NT2/D1 (cell line): ENCODE measurements around the gene DDOST.

ENCODE experiments used
- DNase-seq: peaks from one replicate; pipeline ENCODE4 v3.0.0-alpha.2; 2011; ENCODE audit warnings: low read depth, low spot score
- H3K27me3 ChIP-seq: 2 replicates; pipeline ENCODE4 v1.6.0; 2011; ENCODE audit warnings: mild to moderate bottlenecking; ENCODE audit not compliant: insufficient read length, insufficient read depth
- H3K36me3 ChIP-seq: 2 replicates; pipeline ENCODE4 v1.6.1; 2011; ENCODE audit warnings: mild to moderate bottlenecking, low read length, mixed read lengths; ENCODE audit not compliant: insufficient read depth, insufficient read length
- H3K4me1 ChIP-seq: 2 replicates; pipeline ENCODE4 v1.5.1; 2011; ENCODE audit not compliant: insufficient read depth, insufficient read length
- H3K4me3 ChIP-seq: 2 replicates; pipeline ENCODE4 v1.5.1; 2011; ENCODE audit warnings: low read depth; ENCODE audit not compliant: insufficient read length
- H3K9ac ChIP-seq: 2 replicates; pipeline ENCODE4 v1.6.0; 2011; ENCODE audit warnings: low read depth; ENCODE audit not compliant: insufficient read length
- H3K9me3 ChIP-seq: 2 replicates; pipeline ENCODE4 v1.5.1; 2011; ENCODE audit warnings: mild to moderate bottlenecking, low read length; ENCODE audit not compliant: insufficient read depth
- SUZ12 ChIP-seq: IDR thresholded peaks from 2 replicates; pipeline ENCODE4 v1.6.1; 2011; ENCODE audit not compliant: insufficient read length, insufficient read depth; ENCODE audit errors: extremely low read depth
- YY1 ChIP-seq: IDR thresholded peaks from 2 replicates; pipeline ENCODE4 v1.6.1; 2011; ENCODE audit not compliant: insufficient read length, insufficient read depth
- ZNF274 ChIP-seq: IDR thresholded peaks from 2 replicates; pipeline ENCODE4 v1.6.1; 2011; ENCODE audit warnings: mild to moderate bottlenecking, low read depth, low read length

Gene DDOST

DNA sequence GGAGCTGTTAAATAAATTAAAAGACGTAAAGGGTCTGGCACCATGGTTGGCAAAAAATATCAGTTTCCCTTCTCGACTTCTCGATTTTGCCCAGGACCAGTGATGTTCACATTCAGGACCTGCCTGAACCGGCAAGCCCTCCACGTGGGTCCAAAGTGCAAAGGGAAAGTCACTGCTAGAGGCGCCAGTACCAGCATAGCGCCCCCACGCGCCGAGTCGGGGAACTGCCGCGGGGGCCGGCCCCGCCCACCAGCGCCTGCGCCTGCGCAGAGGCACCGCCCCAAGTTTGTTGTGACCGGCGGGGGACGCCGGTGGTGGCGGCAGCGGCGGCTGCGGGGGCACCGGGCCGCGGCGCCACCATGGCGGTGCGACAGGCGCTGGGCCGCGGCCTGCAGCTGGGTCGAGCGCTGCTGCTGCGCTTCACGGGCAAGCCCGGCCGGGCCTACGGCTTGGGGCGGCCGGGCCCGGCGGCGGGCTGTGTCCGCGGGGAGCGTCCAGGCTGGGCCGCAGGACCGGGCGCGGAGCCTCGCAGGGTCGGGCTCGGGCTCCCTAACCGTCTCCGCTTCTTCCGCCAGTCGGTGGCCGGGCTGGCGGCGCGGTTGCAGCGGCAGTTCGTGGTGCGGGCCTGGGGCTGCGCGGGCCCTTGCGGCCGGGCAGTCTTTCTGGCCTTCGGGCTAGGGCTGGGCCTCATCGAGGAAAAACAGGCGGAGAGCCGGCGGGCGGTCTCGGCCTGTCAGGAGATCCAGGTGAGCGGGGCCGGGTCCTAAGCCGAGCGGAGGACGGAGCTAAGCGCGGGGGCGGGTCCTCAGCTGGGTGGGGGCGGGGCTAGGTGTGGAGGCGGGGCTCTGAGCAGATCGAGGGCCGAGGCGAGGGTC, 27.7 kb downstream of the DDOST start, which contains the start of gene PINK1:
PINK1 (plus strand) TSS at position 269 of the 875 bp plus-strand sequence; CDS start at position 360, 91 bp downstream.
- Histone ChIP-seq H3K4me3 (peak within 1 kb of the TSS; percentile 67), H3K4me1 (peaks cover 5% of the 10 kb centered on the region), H3K27me3 (no peaks in the 10 kb centered on the region), H3K9ac (peak within 1 kb of the TSS; percentile 74), H3K9me3 (peaks cover 4% of the 10 kb centered on the region; the same call in 1 of the 2 replicates), H3K36me3 (peaks cover 13% of the 10 kb centered on the region)
- TF ChIP-seq ZNF274 = no peak
- TF ChIP-seq SUZ12 = no peak
- no peak for TF ChIP-seq YY1
- DNase-seq = no peak

DNA sequence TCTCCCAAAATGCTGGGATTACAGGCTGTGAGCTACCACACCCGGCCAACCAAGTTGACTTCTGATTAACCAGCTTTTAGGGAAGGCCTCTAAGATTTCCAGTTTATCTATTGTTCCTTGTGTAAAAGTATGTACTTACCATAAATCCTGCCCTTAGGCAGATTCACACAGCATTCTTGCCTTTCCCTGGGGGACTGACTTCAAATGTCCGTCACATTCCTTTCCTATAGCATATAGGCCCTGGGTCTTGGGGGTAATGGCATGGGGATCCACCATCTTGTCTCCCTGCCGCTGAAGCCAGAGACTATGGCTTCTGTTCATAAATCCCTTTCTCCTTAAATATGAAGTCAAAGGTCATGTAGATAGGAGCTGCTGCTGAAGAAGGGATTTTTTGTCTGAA, 28.8 kb downstream of the DDOST start:
- H3K4me3 ChIP-seq = no peak overlapping the region
- no peak overlapping the region for H3K9ac ChIP-seq
- DNase-seq = no peak
- no peaks in the 10 kb centered on the region for H3K27me3 ChIP-seq
- H3K36me3 ChIP-seq = peaks cover 4% of the 10 kb centered on the region
- TF ChIP-seq ZNF274 = no peak
- TF ChIP-seq YY1 = no peak
- no peak for TF ChIP-seq SUZ12
- peaks cover 14% of the 10 kb centered on the region for H3K9me3 ChIP-seq
- peaks cover 5% of the 10 kb centered on the region for H3K4me1 ChIP-seq

DNA sequence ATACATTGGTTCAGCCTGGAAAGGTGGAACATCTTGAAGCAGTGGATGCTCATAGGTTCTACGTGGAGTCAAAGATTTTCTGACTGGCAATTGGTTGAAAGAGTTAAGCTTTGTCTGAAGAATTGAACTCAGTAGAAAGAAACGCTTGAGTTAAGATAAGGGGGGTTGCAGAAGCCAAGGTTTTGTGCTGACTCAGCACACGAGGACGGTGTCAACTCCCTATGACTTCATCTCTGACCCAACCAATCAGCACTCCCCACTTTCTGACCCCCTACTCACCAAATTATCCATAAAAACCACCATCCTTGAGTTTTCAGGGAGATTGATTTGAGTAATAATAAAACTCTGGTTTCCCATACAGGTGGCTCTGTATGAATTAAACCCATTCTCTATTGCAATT, 30.4 kb downstream of the DDOST start:
- no peak for DNase-seq
- Histone ChIP-seq H3K4me3 (no peak overlapping the region), H3K27me3 (no peaks in the 10 kb centered on the region), H3K36me3 (no peaks in the 10 kb centered on the region), H3K9me3 (peaks cover 24% of the 10 kb centered on the region), H3K9ac (no peak overlapping the region), H3K4me1 (no peaks in the 10 kb centered on the region)
- TF ChIP-seq YY1 = no peak
- TF ChIP-seq ZNF274 = no peak
- TF ChIP-seq SUZ12 = no peak

DNA sequence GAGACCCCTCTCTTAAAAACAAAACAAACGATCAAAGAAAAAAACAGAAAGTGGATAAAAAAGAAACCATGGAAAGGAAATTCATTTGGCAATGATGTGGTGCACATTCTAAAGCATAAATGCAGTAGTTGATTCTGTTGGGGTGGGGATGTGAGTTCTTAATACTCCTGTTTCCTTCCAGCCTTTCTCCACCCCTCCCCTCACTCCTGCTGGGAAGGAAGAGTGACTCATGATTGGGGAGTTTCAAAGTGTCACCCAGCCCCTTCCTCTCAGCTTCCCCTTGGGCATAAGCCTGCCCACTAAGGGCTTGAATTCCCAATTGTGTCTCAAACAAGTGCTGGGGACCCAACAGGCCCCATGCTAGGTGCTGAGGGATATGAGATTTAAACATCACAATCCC, 34.6 kb downstream of the DDOST start:
- Histone ChIP-seq H3K9ac (no peak overlapping the region), H3K9me3 (peaks cover 24% of the 10 kb centered on the region), H3K4me3 (no peak overlapping the region), H3K4me1 (no peaks in the 10 kb centered on the region), H3K27me3 (no peaks in the 10 kb centered on the region), H3K36me3 (no peaks in the 10 kb centered on the region)
- TF ChIP-seq SUZ12 = no peak
- TF ChIP-seq ZNF274 = no peak
- no peak for TF ChIP-seq YY1
- DNase-seq = no peak

GRCh38 chr1:20626098-20626427, 35.1 kb downstream of the DDOST start:
- peaks cover 24% of the 10 kb centered on the region for H3K9me3 ChIP-seq
- H3K27me3 ChIP-seq = no peaks in the 10 kb centered on the region
- H3K36me3 ChIP-seq = no peaks in the 10 kb centered on the region
- no peak for TF ChIP-seq ZNF274
- no peak for TF ChIP-seq YY1
- no peak for TF ChIP-seq SUZ12
- no peaks in the 10 kb centered on the region for H3K4me1 ChIP-seq
- no peak overlapping the region for H3K9ac ChIP-seq
- H3K4me3 ChIP-seq = no peak overlapping the region
- DNase-seq = no peak

- no peak overlapping the region for H3K9ac ChIP-seq
- H3K27me3 ChIP-seq = no peaks in the 10 kb centered on the region
- no peaks in the 10 kb centered on the region for H3K36me3 ChIP-seq
- no peaks in the 10 kb centered on the region for H3K4me1 ChIP-seq
- no peak overlapping the region for H3K4me3 ChIP-seq
- no peak for TF ChIP-seq SUZ12
- no peak for TF ChIP-seq YY1
- TF ChIP-seq ZNF274 = no peak
- H3K9me3 ChIP-seq = peaks cover 24% of the 10 kb centered on the region
- DNase-seq = no peak
Measured at GRCh38 chr1:20625176-20626097, 35.7 kb downstream of the DDOST start.

- TF ChIP-seq YY1 = no peak
- TF ChIP-seq SUZ12 = no peak
- TF ChIP-seq ZNF274 = no peak
- Histone ChIP-seq H3K4me1 (no peaks in the 10 kb centered on the region), H3K9ac (no peak overlapping the region), H3K9me3 (peaks cover 24% of the 10 kb centered on the region), H3K4me3 (no peak overlapping the region), H3K36me3 (no peaks in the 10 kb centered on the region), H3K27me3 (no peaks in the 10 kb centered on the region)
- no peak for DNase-seq
Measured at GRCh38 chr1:20624709-20625108, 36.5 kb downstream of the DDOST start.
